Measurements from ENCODE around the gene EPAS1.

- TF ChIP-seq ZFP3 (CRISPR knock-in tag; IDR thresholded peaks at IDR 0.05) (no peak), PATZ1 (CRISPR knock-in tag; IDR thresholded peaks at IDR 0.05; ENCODE audit: borderline replicate concordance) (no peak), RARB (CRISPR knock-in tag; IDR thresholded peaks at IDR 0.05) (no peak), CSDC2 (CRISPR knock-in tag; IDR thresholded peaks at IDR 0.05) (no peak), ARNTL (CRISPR knock-in tag; IDR thresholded peaks at IDR 0.05; ENCODE audit: borderline replicate concordance, low read depth) (no peak), CREB5 (CRISPR knock-in tag; IDR thresholded peaks at IDR 0.05; ENCODE audit: low read depth) (no peak), BACH2 (CRISPR knock-in tag; IDR thresholded peaks at IDR 0.05; ENCODE audit: borderline replicate concordance) (no peak), TCF4 (CRISPR knock-in tag; IDR thresholded peaks at IDR 0.05; ENCODE audit: borderline replicate concordance) (no peak), POU6F1 (CRISPR knock-in tag; IDR thresholded peaks at IDR 0.05; ENCODE audit: borderline replicate concordance, low read depth) (no peak), ZNF70 (CRISPR knock-in tag; IDR thresholded peaks at IDR 0.05) (no peak), ESRRG (CRISPR knock-in tag; IDR thresholded peaks at IDR 0.05) (no peak), OSR1 (CRISPR knock-in tag; IDR thresholded peaks at IDR 0.05) (no peak)
Measured at GRCh38 chr2:46428911-46429436, 131.8 kb downstream of the EPAS1 start.
